Measurements from ENCODE around the gene RBFOX2. TPM values are rescaled to one million over a fixed set of nuclear protein-coding genes. Genes with fewer than 3 reads are reported as not detected.

The RBFOX2 gene
- total RNA-seq, 1 donor from 2014 or later = 147 TPM

DNA sequence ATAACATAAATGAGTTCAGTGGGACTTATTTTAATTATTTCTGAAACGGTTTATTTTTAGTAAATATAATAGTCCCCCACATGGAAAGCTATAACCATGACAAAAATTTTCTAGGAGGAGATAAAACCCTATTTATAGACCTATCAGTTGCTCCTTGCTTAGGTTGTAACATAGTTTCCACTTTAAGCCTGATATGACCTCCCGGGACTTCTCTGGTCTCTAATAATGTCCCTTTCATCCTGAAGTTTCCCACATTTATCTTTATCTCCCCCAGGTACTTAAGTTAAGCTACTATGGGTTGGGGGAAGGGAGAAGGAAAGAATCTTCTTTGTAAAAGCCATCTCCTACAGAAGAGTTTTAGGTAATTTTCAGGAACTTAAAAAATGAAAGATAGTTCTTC lies 117.7 kb downstream of the RBFOX2 start:
- H3K27me3 Mint-ChIP-seq (ENCODE audit: low read depth) = no peaks in the 10 kb centered on the region
- no peaks in the 10 kb centered on the region for H3K36me3 Mint-ChIP-seq (ENCODE audit: low read depth)
- no peak for DNase-seq (ENCODE audit: low spot score)
- no peaks in the 10 kb centered on the region for H3K9me3 Mint-ChIP-seq (ENCODE audit: low read depth)
- TF ChIP-seq, protein P1, sequence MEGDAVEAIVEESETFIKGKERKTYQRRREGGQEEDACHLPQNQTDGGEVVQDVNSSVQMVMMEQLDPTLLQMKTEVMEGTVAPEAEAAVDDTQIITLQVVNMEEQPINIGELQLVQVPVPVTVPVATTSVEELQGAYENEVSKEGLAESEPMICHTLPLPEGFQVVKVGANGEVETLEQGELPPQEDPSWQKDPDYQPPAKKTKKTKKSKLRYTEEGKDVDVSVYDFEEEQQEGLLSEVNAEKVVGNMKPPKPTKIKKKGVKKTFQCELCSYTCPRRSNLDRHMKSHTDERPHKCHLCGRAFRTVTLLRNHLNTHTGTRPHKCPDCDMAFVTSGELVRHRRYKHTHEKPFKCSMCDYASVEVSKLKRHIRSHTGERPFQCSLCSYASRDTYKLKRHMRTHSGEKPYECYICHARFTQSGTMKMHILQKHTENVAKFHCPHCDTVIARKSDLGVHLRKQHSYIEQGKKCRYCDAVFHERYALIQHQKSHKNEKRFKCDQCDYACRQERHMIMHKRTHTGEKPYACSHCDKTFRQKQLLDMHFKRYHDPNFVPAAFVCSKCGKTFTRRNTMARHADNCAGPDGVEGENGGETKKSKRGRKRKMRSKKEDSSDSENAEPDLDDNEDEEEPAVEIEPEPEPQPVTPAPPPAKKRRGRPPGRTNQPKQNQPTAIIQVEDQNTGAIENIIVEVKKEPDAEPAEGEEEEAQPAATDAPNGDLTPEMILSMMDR (IDR thresholded peaks at IDR 0.05) = no peak
- H3K4me1 Mint-ChIP-seq (ENCODE audit: low read depth) = peaks cover 41% of the 10 kb centered on the region
- H3K27ac Mint-ChIP-seq (ENCODE audit: unreplicated experiment) = no peak overlapping the region
- H3K4me3 Mint-ChIP-seq (ENCODE audit: unreplicated experiment) = no peak overlapping the region

DNA sequence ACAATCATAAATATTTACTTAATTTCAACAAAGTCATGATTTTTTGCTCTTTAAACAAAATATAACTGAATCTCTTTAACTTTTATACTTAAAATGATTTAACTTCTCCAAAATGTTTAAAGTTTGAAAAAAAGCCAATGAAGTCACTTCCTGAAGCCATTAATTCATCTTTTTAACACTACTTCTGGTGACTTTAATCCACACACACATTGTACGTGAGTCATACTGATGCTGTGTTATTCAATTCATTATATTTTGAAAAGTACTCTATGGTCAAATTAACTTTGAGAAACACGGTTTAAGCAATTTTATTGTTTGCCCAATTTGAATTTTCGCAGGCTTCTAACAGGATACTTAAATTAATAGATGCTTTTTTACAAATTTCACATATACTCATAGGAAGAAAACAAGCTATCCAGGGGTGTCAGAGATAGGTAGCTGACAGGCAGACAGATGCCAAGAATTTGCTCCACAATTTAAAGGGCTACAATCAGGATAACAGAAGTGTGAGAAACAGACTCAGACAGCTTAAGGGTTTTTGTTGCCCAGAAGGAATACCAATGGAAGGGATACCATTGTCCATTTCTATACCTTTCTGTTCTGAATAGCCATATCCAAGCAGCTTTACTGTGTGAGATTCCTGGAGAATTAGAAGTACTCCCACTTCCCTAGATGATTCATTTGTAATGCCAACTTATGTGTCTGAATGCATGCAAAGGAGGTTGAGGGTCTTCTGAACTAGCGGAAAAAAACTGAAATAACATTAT lies 118.4 kb downstream of the RBFOX2 start:
- no peak overlapping the region for H3K4me3 Mint-ChIP-seq (ENCODE audit: unreplicated experiment)
- DNase-seq (ENCODE audit: low spot score) = no peak
- H3K9me3 Mint-ChIP-seq (ENCODE audit: low read depth) = no peaks in the 10 kb centered on the region
- H3K27ac Mint-ChIP-seq (ENCODE audit: unreplicated experiment) = peak overlapping the region; percentile 42
- TF ChIP-seq, protein P1 (IDR thresholded peaks at IDR 0.05) = no peak
- no peaks in the 10 kb centered on the region for H3K27me3 Mint-ChIP-seq (ENCODE audit: low read depth)
- H3K36me3 Mint-ChIP-seq (ENCODE audit: low read depth) = no peaks in the 10 kb centered on the region
- peaks cover 35% of the 10 kb centered on the region for H3K4me1 Mint-ChIP-seq (ENCODE audit: low read depth)

DNA sequence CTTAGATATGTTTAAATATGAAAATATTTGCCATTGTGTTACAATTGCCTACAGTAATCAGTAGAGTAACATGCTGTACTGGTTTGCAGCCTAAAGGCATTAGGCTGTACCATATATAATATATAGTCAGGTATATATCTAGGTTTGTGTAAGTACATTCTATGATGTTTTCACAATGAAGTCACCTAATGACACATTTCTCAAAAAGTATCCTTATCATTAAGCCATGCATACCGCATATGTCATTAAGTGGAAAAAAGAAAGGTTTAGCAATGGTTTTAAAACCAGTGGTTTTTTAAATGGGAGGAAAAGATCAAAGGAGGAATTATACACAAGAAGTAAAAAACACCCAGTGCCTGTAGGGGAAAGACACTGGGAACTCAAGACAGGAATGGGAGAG lies 122.7 kb downstream of the RBFOX2 start:
- DNase-seq (ENCODE audit: low spot score) = no peak
- Mint-ChIP-seq H3K4me1 (ENCODE audit: low read depth) (peaks cover 36% of the 10 kb centered on the region), H3K27ac (ENCODE audit: unreplicated experiment) (no peak overlapping the region), H3K36me3 (ENCODE audit: low read depth) (no peaks in the 10 kb centered on the region), H3K4me3 (ENCODE audit: unreplicated experiment) (no peak overlapping the region), H3K9me3 (ENCODE audit: low read depth) (no peaks in the 10 kb centered on the region), H3K27me3 (ENCODE audit: low read depth) (no peaks in the 10 kb centered on the region)
- TF ChIP-seq, protein P1 (IDR thresholded peaks at IDR 0.05) = no peak

DNA sequence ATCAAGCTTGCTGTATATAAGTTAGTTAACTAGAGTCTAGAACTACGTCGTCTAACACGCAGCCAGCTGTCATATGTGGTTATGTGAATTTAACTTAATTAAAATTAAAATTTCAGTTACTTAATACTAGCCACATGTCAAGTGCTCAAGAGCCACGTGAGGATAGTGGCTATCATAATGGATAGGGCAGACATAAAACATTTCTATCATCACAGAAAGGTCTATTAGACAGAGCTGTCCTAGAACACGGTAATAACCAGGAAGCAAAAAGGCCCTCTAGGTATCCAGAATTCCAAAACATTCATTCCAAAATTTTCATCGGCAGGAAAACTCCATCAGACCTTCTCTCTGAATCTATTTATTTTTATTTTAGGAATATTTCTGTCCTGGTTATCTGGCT lies 123.9 kb downstream of the RBFOX2 start:
- TF ChIP-seq, protein P1 (IDR thresholded peaks at IDR 0.05) = no peak
- Mint-ChIP-seq H3K4me3 (ENCODE audit: unreplicated experiment) (no peak overlapping the region), H3K9me3 (ENCODE audit: low read depth) (no peaks in the 10 kb centered on the region), H3K27me3 (ENCODE audit: low read depth) (no peaks in the 10 kb centered on the region), H3K36me3 (ENCODE audit: low read depth) (no peaks in the 10 kb centered on the region), H3K4me1 (ENCODE audit: low read depth) (peaks cover 37% of the 10 kb centered on the region), H3K27ac (ENCODE audit: unreplicated experiment) (no peak overlapping the region)
- DNase-seq (ENCODE audit: low spot score) = no peak

DNA sequence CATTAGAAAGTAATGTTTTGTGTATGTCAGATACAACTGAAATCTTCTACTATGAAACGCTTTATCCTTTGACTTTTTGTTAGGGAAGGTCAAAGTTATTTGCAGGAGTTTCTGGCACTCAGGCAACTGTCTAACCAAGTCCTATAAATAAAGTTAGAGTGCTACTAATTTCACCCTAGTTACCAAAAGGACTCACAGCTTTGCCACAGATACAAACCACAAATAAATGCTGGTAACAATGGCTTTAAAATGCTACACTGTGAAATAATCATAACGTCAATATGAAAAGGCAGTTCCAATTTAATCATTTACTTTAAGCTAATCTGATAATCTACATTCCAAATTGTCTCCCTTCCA lies 124.3 kb downstream of the RBFOX2 start:
- no peak for DNase-seq (ENCODE audit: low spot score)
- Mint-ChIP-seq H3K27ac (ENCODE audit: unreplicated experiment) (no peak overlapping the region), H3K27me3 (ENCODE audit: low read depth) (no peaks in the 10 kb centered on the region), H3K4me3 (ENCODE audit: unreplicated experiment) (no peak overlapping the region), H3K36me3 (ENCODE audit: low read depth) (no peaks in the 10 kb centered on the region), H3K9me3 (ENCODE audit: low read depth) (no peaks in the 10 kb centered on the region), H3K4me1 (ENCODE audit: low read depth) (peaks cover 40% of the 10 kb centered on the region)
- TF ChIP-seq, protein P1 (IDR thresholded peaks at IDR 0.05) = no peak

Data from chondrocyte (in vitro differentiated cells).